ENCODE data around the gene OR4D1.

- no peak for TF ChIP-seq CTCF (IDR thresholded peaks at IDR 0.05; ENCODE audit: borderline replicate concordance, extremely low read depth, low read length, poor library complexity, severe bottlenecking)
- TF ChIP-seq EZH2 (IDR thresholded peaks at IDR 0.05; ENCODE audit: borderline replicate concordance, low read depth, low read length, severe bottlenecking) = no peak
These were observed 33.6 kb downstream of the OR4D1 start for GRCh38 chr17:58181796-58182195.
